Fibroblast of pulmonary artery (primary cell): Measurements from ENCODE around the gene CLCN6.

Experiments
- DNase-seq: peaks from one replicate; pipeline ENCODE4 v3.0.0-alpha.2; 2010; ENCODE audit warnings: low read depth
- H3K4me3 ChIP-seq: replicated peaks from 2 replicates; pipeline ENCODE4 v1.5.1; 2011; ENCODE audit warnings: low read depth, mild to moderate bottlenecking, control low read depth, low read length, moderate library complexity
- TF ChIP-seq, protein P1 (sequence below): IDR thresholded peaks from 2 replicates; pipeline ENCODE4 v1.5.1; 2011; ENCODE audit warnings: mild to moderate bottlenecking, control low read depth, low read length, inconsistent platforms; ENCODE audit errors: missing control alignments

Gene CLCN6, protein sequence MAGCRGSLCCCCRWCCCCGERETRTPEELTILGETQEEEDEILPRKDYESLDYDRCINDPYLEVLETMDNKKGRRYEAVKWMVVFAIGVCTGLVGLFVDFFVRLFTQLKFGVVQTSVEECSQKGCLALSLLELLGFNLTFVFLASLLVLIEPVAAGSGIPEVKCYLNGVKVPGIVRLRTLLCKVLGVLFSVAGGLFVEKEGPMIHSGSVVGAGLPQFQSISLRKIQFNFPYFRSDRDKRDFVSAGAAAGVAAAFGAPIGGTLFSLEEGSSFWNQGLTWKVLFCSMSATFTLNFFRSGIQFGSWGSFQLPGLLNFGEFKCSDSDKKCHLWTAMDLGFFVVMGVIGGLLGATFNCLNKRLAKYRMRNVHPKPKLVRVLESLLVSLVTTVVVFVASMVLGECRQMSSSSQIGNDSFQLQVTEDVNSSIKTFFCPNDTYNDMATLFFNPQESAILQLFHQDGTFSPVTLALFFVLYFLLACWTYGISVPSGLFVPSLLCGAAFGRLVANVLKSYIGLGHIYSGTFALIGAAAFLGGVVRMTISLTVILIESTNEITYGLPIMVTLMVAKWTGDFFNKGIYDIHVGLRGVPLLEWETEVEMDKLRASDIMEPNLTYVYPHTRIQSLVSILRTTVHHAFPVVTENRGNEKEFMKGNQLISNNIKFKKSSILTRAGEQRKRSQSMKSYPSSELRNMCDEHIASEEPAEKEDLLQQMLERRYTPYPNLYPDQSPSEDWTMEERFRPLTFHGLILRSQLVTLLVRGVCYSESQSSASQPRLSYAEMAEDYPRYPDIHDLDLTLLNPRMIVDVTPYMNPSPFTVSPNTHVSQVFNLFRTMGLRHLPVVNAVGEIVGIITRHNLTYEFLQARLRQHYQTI

DNA sequence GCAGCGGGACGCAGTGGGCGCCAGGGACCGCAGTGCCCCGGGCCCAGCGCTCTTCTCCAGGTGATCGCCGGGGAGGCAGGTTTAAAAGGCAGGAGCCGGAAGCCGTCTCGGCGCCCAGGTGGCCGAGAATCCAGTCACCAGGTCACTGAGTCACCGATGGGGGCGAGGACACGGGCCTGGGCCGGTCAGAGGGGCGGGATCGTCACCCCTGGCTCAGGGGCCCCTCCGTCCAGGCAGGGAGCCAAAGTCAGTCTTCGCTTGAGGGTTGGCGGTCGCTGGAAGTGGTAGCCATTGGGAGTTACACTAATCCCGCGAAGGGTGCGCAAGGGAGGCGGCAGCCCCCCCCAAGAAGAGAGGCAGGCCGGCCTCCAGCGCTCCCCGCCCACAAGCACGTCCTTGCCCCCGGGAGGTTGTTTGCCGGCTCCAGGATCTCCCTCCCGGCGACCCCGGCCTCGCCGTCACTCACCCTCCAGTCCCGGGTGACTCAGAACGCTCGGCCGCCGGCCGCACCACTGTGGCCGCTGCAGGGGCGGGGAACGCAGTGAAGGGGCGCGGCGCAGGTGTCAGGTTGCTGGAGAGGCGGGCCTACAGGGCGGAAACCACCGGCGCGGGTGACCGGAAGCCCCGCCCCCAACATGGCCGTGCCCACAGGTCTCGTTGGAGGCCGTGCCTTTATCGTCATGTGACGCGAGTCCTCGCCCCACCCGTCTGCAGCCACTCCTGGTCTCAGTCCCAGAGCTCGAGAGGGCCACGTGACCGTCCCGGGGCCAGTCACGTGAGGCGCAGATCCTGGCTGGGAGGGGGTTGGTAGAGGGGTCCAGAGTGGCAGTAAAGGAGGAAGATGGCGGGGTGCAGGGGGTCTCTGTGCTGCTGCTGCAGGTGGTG lies at the start of gene CLCN6, which contains the start of gene MTHFR:
CLCN6 (plus strand) TSS at position 770 of the 885 bp plus-strand sequence; CDS start at position 842, 72 bp downstream.
MTHFR (minus strand) TSS at position 543 of the 885 bp plus-strand sequence. CDS start 2,848 bp downstream, outside the sequence.
- peak; percentile 99 for DNase-seq
- TF ChIP-seq, protein P1, sequence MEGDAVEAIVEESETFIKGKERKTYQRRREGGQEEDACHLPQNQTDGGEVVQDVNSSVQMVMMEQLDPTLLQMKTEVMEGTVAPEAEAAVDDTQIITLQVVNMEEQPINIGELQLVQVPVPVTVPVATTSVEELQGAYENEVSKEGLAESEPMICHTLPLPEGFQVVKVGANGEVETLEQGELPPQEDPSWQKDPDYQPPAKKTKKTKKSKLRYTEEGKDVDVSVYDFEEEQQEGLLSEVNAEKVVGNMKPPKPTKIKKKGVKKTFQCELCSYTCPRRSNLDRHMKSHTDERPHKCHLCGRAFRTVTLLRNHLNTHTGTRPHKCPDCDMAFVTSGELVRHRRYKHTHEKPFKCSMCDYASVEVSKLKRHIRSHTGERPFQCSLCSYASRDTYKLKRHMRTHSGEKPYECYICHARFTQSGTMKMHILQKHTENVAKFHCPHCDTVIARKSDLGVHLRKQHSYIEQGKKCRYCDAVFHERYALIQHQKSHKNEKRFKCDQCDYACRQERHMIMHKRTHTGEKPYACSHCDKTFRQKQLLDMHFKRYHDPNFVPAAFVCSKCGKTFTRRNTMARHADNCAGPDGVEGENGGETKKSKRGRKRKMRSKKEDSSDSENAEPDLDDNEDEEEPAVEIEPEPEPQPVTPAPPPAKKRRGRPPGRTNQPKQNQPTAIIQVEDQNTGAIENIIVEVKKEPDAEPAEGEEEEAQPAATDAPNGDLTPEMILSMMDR: no peak
- H3K4me3 ChIP-seq: peak within 1 kb of the TSS; percentile 67

DNA sequence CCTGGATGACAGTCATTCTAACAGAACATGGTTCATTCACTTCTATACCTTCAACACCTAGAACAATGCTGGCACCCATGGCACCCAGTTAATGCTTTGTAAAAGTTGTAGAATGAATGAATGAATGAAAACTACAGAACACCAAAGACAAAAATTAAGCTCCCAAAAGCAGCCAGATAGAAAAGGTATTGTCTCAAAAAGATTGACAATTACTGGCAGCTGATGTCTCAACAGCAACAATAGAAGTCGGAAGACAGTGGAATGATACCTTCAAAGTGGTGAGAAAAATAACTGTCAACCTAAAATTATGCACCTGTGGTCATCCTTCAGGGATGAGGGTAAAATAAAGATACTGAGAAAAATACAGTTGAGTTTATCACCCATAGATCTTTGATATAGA lies 48.9 kb upstream of the CLCN6 start:
- no peak for DNase-seq
- TF ChIP-seq, protein P1: no peak
- no peak overlapping the region for H3K4me3 ChIP-seq

DNA sequence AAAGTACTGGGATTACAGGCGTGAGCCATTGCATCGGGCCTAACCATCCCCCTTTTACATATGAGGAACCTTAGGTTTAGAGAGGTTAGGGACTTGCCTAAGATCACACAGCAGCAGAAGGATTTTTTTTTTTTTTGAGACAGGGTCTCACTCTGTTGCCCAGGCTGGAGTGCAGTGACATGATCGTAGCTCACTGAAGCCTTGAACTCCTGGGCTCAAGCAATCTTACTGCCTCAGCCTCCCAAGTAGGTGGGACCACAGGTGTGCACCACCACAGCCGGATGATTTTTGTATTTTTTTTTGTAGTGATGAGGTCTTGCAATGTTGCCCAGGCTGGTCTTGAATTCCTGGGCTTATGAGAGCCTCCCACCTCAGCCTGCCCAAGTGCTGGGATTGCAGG lies 46.2 kb upstream of the CLCN6 start:
- H3K4me3 ChIP-seq: no peak overlapping the region
- no peak for DNase-seq
- TF ChIP-seq, protein P1: no peak

DNA sequence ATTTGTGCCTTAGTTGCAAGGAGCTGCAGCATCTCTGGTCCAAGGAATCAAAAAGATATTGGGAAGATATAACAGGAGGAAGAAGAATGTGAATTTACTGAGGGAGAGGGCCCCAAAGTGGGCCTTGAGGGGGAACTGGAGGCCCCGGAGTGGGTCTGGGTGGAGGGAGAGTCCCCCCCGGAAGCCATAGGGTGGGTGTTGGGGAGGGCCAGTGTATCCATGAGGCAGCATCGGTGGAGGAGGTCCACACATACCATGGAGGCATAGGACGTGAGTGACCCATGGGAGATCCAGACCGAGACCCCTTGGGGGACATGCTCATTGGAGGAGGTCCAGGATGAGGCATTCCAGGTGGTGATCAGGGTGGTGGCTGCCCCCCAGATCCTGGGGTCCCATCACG lies 44.7 kb upstream of the CLCN6 start:
- no peak for DNase-seq
- no peak overlapping the region for H3K4me3 ChIP-seq
- TF ChIP-seq, protein P1: no peak

DNA sequence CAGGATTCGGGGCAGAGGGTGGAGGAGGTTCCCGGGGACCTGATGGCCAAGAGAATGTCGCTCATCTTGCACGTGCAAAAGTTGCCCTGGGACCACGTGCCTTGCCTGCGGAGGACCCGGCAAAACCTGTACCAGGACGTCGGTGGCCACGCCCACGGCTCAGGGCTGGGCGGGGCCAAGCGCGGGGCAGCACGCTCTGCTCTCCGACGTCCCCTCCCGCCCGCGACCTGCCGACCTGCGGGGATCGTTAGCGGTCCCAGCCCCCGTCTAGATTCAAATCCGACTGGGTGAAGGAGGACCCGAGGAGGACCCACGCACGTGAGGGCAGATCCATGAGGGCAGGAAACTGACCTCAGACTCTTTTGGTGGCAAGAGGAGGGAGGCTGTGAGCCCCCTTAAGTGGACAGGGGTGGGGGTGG lies 44.0 kb upstream of the CLCN6 start, which contains the start of gene C1orf167:
C1orf167 (plus strand) TSS at position 206 of the 419 bp plus-strand sequence. CDS start 2,208 bp downstream, outside the sequence.
- H3K4me3 ChIP-seq: no peak within 1 kb of the TSS
- DNase-seq: no peak
- TF ChIP-seq, protein P1: no peak

DNA sequence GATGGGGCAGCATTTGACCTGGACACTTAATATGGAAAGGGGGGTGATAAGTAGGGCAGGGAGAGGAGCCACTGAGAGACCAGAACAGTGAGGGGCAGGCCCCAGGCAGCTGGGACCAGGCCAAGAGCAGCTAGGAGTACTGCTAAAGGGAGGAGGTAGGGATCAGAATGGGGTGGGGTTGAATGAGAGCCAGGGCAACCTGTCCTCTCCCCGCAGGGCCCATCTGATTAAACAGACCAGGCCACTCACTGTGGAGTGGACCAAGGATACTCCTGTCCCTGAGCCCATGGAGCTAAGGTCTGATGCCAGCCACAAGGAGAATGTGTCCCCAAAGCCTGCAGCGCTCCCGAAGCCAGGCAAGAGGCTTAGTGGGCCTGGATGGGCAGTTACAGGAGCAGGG lies 41.9 kb upstream of the CLCN6 start:
- H3K4me3 ChIP-seq: no peak overlapping the region
- DNase-seq: no peak
- TF ChIP-seq, protein P1: no peak
